IMR-90 (cell line): ENCODE measurements around the gene RPH3AL. TPM values are rescaled to one million over a fixed set of nuclear protein-coding genes. Genes with fewer than 3 reads are reported as not detected.
"Not testable (repeated sequence)": the region's sequence is repeated elsewhere in the genome, so short reads cannot be mapped to it uniquely, and the experiment has no call there.

Source experiments
- ATAC-seq: fragments of 200-7000 bp; cut with Tn5 transposase; 2 replicates; pipeline ENCODE4 v1.9.1; 2020; ENCODE audit warnings: low read depth, mild to moderate bottlenecking, moderate library complexity
- BruUV-seq: library from RNA; stranded (reverse); fragments of 400-500 nt; replicated peaks from 2 replicates; lab custom pipeline; 2021; lab: Mats Ljungman, UMichigan
- CTCF ChIA-PET: fragments of 300-600 bp; formaldehyde crosslinking; extraction: SDS; loops from one replicate; lab custom pipeline; 2021; ENCODE audit warnings: antibody characterized with exemption; lab: Yijun Ruan, JAX
- POLR2A ChIA-PET: fragments of 300-600 bp; sonication (Branson Sonifier 250); formaldehyde crosslinking; loops from one replicate; lab custom pipeline; 2022; ENCODE audit warnings: antibody characterized with exemption; ENCODE audit not compliant: unreplicated experiment; lab: Charles Lee
- DNase-seq: peaks from one replicate; pipeline ENCODE4 v3.0.0; 2013
- H2AFZ ChIP-seq: replicated peaks from 2 replicates; pipeline ENCODE3; 2013; ENCODE audit warnings: low read length, mild to moderate bottlenecking; ENCODE audit not compliant: poor library complexity
- H2AK5ac ChIP-seq: 2 replicates; pipeline ENCODE4 v1.6.1; 2013; ENCODE audit warnings: low read depth, low read length, inconsistent platforms
- H2AK9ac ChIP-seq: replicated peaks from 2 replicates; pipeline ENCODE3; 2013; ENCODE audit warnings: mild to moderate bottlenecking, low read depth, low read length, moderate library complexity; ENCODE audit not compliant: poor library complexity
- H2BK120ac ChIP-seq: 2 replicates; pipeline ENCODE4 v1.6.1; 2013; ENCODE audit warnings: low read depth, low read length, inconsistent platforms
- H2BK15ac ChIP-seq: 3 replicates; pipeline ENCODE4 v1.6.1; 2013; ENCODE audit warnings: low read depth, low read length, inconsistent platforms
- H2BK20ac ChIP-seq: 2 replicates; pipeline ENCODE4 v1.6.1; 2013; ENCODE audit warnings: low read depth, mild to moderate bottlenecking, inconsistent platforms, low read length, moderate library complexity
- H2BK5ac ChIP-seq: 2 replicates; pipeline ENCODE4 v1.6.1; 2013; ENCODE audit warnings: mild to moderate bottlenecking, low read depth, low read length, inconsistent platforms; ENCODE audit not compliant: poor library complexity, severe bottlenecking
- H3K14ac ChIP-seq: replicated peaks from 2 replicates; pipeline ENCODE4 v1.6.1; 2013; ENCODE audit warnings: low read depth, low read length, inconsistent platforms
- H3K18ac ChIP-seq: 2 replicates; pipeline ENCODE4 v1.6.1; 2013; ENCODE audit warnings: low read depth, low read length, control low read depth
- H3K23ac ChIP-seq: 2 replicates; pipeline ENCODE4 v1.6.1; 2013; ENCODE audit warnings: low read depth, low read length, inconsistent platforms
- H3K27ac ChIP-seq: 2 replicates; pipeline ENCODE4 v1.5.1; 2013; ENCODE audit warnings: mild to moderate bottlenecking, control low read depth, low read length; ENCODE audit not compliant: insufficient read depth
- H3K27me3 ChIP-seq: 2 replicates; pipeline ENCODE4 v1.6.1; 2013; ENCODE audit warnings: low read length; ENCODE audit not compliant: control insufficient read depth, insufficient read depth
- H3K36me3 ChIP-seq: 2 replicates; pipeline ENCODE4 v1.6.1; 2013; ENCODE audit warnings: low read length, mixed read lengths; ENCODE audit not compliant: control insufficient read depth, insufficient read depth
- H3K4ac ChIP-seq: 2 replicates; pipeline ENCODE4 v1.6.1; 2013; ENCODE audit warnings: low read depth, low read length, inconsistent platforms
- H3K4me1 ChIP-seq: 2 replicates; pipeline ENCODE4 v1.6.1; 2013; ENCODE audit warnings: low read length, mixed read lengths; ENCODE audit not compliant: control insufficient read depth, insufficient read depth
- H3K4me2 ChIP-seq: 2 replicates; pipeline ENCODE4 v1.6.1; 2013; ENCODE audit warnings: low read depth, mild to moderate bottlenecking, control low read depth, low read length, moderate library complexity
- H3K4me3 ChIP-seq: 2 replicates; pipeline ENCODE4 v1.5.1; 2013; ENCODE audit warnings: low read depth, mild to moderate bottlenecking, control low read depth, low read length, moderate library complexity; ENCODE audit not compliant: insufficient read depth
- H3K56ac ChIP-seq: 2 replicates; pipeline ENCODE4 v1.6.1; 2013; ENCODE audit warnings: low read length, inconsistent platforms; ENCODE audit not compliant: insufficient read depth; ENCODE audit errors: extremely low read depth
- H3K79me1 ChIP-seq, 2 experiments: 2 replicates each; pipeline ENCODE4 v1.6.1; 2013; ENCODE audit warnings: low read length in 2 of 2, inconsistent platforms in 1 of 2, low read depth in 1 of 2
- H3K9ac ChIP-seq: 2 replicates; pipeline ENCODE4 v1.6.1; 2013; ENCODE audit warnings: low read depth, low read length, control low read depth
- H3K9me1 ChIP-seq: 2 replicates; pipeline ENCODE4 v1.6.1; 2013; ENCODE audit warnings: low read length, inconsistent platforms; ENCODE audit not compliant: insufficient read depth
- H3K9me3 ChIP-seq: 2 replicates; pipeline ENCODE4 v1.6.1; 2013; ENCODE audit warnings: low read length; ENCODE audit not compliant: control insufficient read depth, insufficient read depth
- H4K20me1 ChIP-seq: 2 replicates; pipeline ENCODE4 v1.6.1; 2013; ENCODE audit warnings: low read length, inconsistent platforms; ENCODE audit not compliant: insufficient read depth
- H4K5ac ChIP-seq: 2 replicates; pipeline ENCODE4 v1.6.1; 2013; ENCODE audit warnings: mild to moderate bottlenecking, low read depth, low read length, control low read depth
- H4K8ac ChIP-seq, 2 experiments: 2 replicates each; pipeline ENCODE4 v1.6.1; 2013; ENCODE audit warnings: low read depth in 2 of 2, low read length in 2 of 2, control low read depth in 1 of 2, inconsistent platforms in 1 of 2
- H4K91ac ChIP-seq: 2 replicates; pipeline ENCODE4 v1.6.1; 2013; ENCODE audit warnings: low read depth, low read length, inconsistent platforms; ENCODE audit not compliant: insufficient read depth
- WGBS, 2 experiments: methylation state at CpG; one replicate each; pipeline versions ENCODE4 v1.1.5 to v1.1.7; 2013; ENCODE audit warnings: missing lambda C conversion rate in 2 of 2; ENCODE audit not compliant: insufficient read length in 1 of 2; ENCODE audit errors: extremely low coverage in 2 of 2; 5-methylcytosine and 5-hydroxymethylcytosine counted together
- dilution Hi-C: fragments of 300-500 bp; cut with HindIII; formaldehyde crosslinking; loops from one replicate; pipeline ENCODE4 v1.14.3; 2018; ENCODE audit warnings: low sequenced_read_pairs; ENCODE audit not compliant: unreplicated experiment
- in situ Hi-C: fragments of 300-500 bp; cut with MboI; formaldehyde crosslinking; loops from 3 replicates; pipeline ENCODE4 v1.14.3; 2019; ENCODE audit warnings: low sequenced_read_pairs, inconsistent platforms, mixed read lengths
- intact Hi-C: fragments of 100-400 bp; cut with micrococcal nuclease; formaldehyde crosslinking; loops from 2 replicates; pipeline ENCODE4 v1.10.0; 2022
- polyA plus RNA-seq, 3 experiments: library from polyadenylated mRNA; depleted of rRNA; stranded (reverse); fragments of >200 nt; gene quantifications; 2 replicates each; pipeline ENCODE4 v1.2.3, GENCODE V29; 2012; ENCODE audit warnings: low replicate concordance in 1 of 3
- total RNA-seq: library from RNA; depleted of rRNA; stranded (reverse); fragments of >200 nt; gene quantifications from 2 replicates; pipeline ENCODE4 v1.2.3, GENCODE V29; 2012

The RPH3AL gene
- total and polyA plus RNA-seq, 2 of the 4 experiments (the other 2 are of a cell fraction) = 1.8 to 2.5 TPM

DNA sequence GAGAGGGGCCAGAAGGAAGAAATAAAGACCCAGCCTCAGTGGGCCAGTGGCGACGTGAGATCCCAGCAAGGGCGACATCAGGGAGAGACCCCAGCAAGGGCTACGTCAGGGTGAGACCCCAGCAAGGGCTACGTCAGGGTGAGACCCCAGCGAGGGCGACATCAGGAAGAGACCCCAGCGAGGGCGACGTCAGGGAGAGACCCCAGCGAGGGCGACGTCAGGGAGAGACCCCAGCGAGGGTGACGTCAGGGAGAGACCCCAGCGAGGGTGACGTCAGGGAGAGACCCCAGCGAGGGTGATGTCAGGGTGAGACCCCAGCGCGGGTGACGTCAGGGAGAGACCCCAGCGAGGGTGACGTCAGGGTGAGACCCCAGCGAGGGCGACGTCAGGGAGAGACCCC, 79.8 kb downstream of the RPH3AL start:
- ATAC-seq, H2BK20ac ChIP-seq, H3K27ac ChIP-seq, H3K9me3 ChIP-seq, CTCF ChIA-PET, H3K36me3 ChIP-seq, BruUV-seq, H3K4ac ChIP-seq, H3K4me2 ChIP-seq, H3K79me1 ChIP-seq, H2AK5ac ChIP-seq, H3K9ac ChIP-seq, H2BK120ac ChIP-seq, H4K5ac ChIP-seq, H3K18ac ChIP-seq, intact Hi-C loops, H2BK5ac ChIP-seq, H3K56ac ChIP-seq, H4K20me1 ChIP-seq, H3K4me3 ChIP-seq, H3K4me1 ChIP-seq, H3K9me1 ChIP-seq, H3K27me3 ChIP-seq, POLR2A ChIA-PET, H2AK9ac ChIP-seq, H4K8ac ChIP-seq, DNase-seq, H3K23ac ChIP-seq, H2BK15ac ChIP-seq, H3K14ac ChIP-seq, dilution Hi-C loops, H2AFZ ChIP-seq, in situ Hi-C loops, H4K91ac ChIP-seq: not testable (repeated sequence)
- no CpG with 5 or more reads among the region's 26 CpGs for WGBS, 2 experiments

GRCh38 chr17:271928-272623, 80.5 kb downstream of the RPH3AL start:
- H2AK5ac ChIP-seq, H3K27me3 ChIP-seq, H4K20me1 ChIP-seq, H3K4ac ChIP-seq, H3K18ac ChIP-seq, H2AFZ ChIP-seq, H3K36me3 ChIP-seq, H2BK120ac ChIP-seq, H2BK20ac ChIP-seq, H3K79me1 ChIP-seq, H3K9me3 ChIP-seq, H3K14ac ChIP-seq, dilution Hi-C loops, H2BK15ac ChIP-seq, H4K5ac ChIP-seq, POLR2A ChIA-PET, ATAC-seq, H2BK5ac ChIP-seq, intact Hi-C loops, in situ Hi-C loops, H2AK9ac ChIP-seq, H3K4me1 ChIP-seq, H3K4me3 ChIP-seq, H3K23ac ChIP-seq, H4K8ac ChIP-seq, H3K9ac ChIP-seq, DNase-seq, H3K9me1 ChIP-seq, H3K56ac ChIP-seq, H4K91ac ChIP-seq, H3K4me2 ChIP-seq, CTCF ChIA-PET, BruUV-seq, H3K27ac ChIP-seq: not testable (repeated sequence)
- WGBS, 2 experiments = no CpG with 5 or more reads among the region's 4 CpGs
